GM12878 (cell line): ENCODE data around the gene RTN4. TPM values are rescaled to one million over a fixed set of nuclear protein-coding genes. Genes with fewer than 3 reads are reported as not detected.

ENCODE experiments used
- ATAC-seq: fragments of 200-7000 bp; cut with Tn5 transposase; 3 replicates; pipeline ENCODE4 v1.9.1; 2020; ENCODE audit warnings: mild to moderate bottlenecking, moderate library complexity
- BruUV-seq: library from RNA; stranded (reverse); fragments of 400-500 nt; replicated peaks from 2 replicates; lab custom pipeline; 2021; lab: Mats Ljungman, UMichigan
- CTCF ChIA-PET: fragments of 300-600 bp; sonication (Branson Sonifier 250); formaldehyde crosslinking; extraction: SDS; loops from one replicate; lab custom pipeline; 2021; ENCODE audit warnings: inconsistent platforms; lab: Yijun Ruan, JAX
- POLR2A ChIA-PET: fragments of 350-600 bp; formaldehyde crosslinking; extraction: SDS; loops from one replicate; lab custom pipeline; 2021; ENCODE audit warnings: inconsistent platforms; lab: Charles Lee
- RAD21 ChIA-PET: fragments of 300-600 bp; sonication (Branson Sonifier 250); formaldehyde crosslinking; loops from one replicate; lab custom pipeline; 2023; ENCODE audit warnings: antibody characterized with exemption; ENCODE audit not compliant: unreplicated experiment; lab: Charles Lee
- SMC1A ChIA-PET: fragments of 300-600 bp; sonication (Branson Sonifier 250); formaldehyde crosslinking; loops from one replicate; lab custom pipeline; 2023; ENCODE audit not compliant: unreplicated experiment, uncharacterized antibody; lab: Charles Lee
- DNase-seq: peaks from one replicate; pipeline ENCODE4 v3.0.0-alpha.2; 2011; ENCODE audit warnings: low read depth, low spot score
- FAIRE-seq: peaks from 3 replicates; lab custom pipeline; 2011; peaks lifted over from hg19 to GRCh38; lab: Jason Lieb, UNC
- H2AFZ ChIP-seq: 2 replicates; pipeline ENCODE4 v1.6.0; 2011; ENCODE audit warnings: low read depth, low read length, control low read depth; ENCODE audit not compliant: control insufficient read depth
- H3K27ac ChIP-seq: 2 replicates; pipeline ENCODE4 v1.5.1; 2011; ENCODE audit warnings: control low read depth; ENCODE audit not compliant: control insufficient read depth, insufficient read depth
- H3K27me3 ChIP-seq, 2 experiments: replicated peaks in 1 of 2; 2 replicates each; pipeline versions ENCODE4 v1.6.0 to v1.6.1; 2011; ENCODE audit warnings: low read length in 1 of 2; ENCODE audit not compliant: control insufficient read depth in 2 of 2, insufficient read depth in 2 of 2
- H3K36me3 ChIP-seq, 2 experiments: 2 replicates each; pipeline ENCODE4 v1.5.1; 2011; ENCODE audit warnings: low read length in 1 of 2; ENCODE audit not compliant: control insufficient read depth in 2 of 2, insufficient read depth in 2 of 2
- H3K4me1 ChIP-seq: 2 replicates; pipeline ENCODE4 v1.6.1; 2011; ENCODE audit warnings: mild to moderate bottlenecking, low read length, moderate library complexity, mixed read lengths; ENCODE audit not compliant: control insufficient read depth, insufficient read depth
- H3K4me2 ChIP-seq: 2 replicates; pipeline ENCODE4 v1.6.0; 2011; ENCODE audit warnings: control low read depth; ENCODE audit not compliant: control insufficient read depth, insufficient read depth
- H3K4me3 ChIP-seq: fragments of 200-600 bp; sonication (generic); 2 replicates; pipeline ENCODE4 v1.5.1; 2016
- H3K79me2 ChIP-seq: 2 replicates; pipeline ENCODE4 v1.6.0; 2011; ENCODE audit warnings: low read length; ENCODE audit not compliant: control insufficient read depth, insufficient read depth
- H3K9ac ChIP-seq: 2 replicates; pipeline ENCODE4 v1.8.0; 2011; ENCODE audit warnings: low read length, control low read depth, mixed read lengths; ENCODE audit not compliant: control insufficient read depth, insufficient read depth
- H3K9me3 ChIP-seq: replicated peaks from 3 replicates; pipeline ENCODE4 v1.5.1; 2011; ENCODE audit warnings: mild to moderate bottlenecking, low read length; ENCODE audit not compliant: control insufficient read depth, insufficient read depth
- H4K20me1 ChIP-seq: 2 replicates; pipeline ENCODE4 v1.6.0; 2011; ENCODE audit not compliant: control insufficient read depth, insufficient read depth
- CHD1 ChIP-seq: IDR thresholded peaks from 2 replicates; pipeline ENCODE4 v1.6.1; 2012; ENCODE audit warnings: low read depth, low read length, improper control_type of control experiment
- CREM ChIP-seq: IDR thresholded peaks from 2 replicates; pipeline ENCODE4 v1.6.1; 2014; ENCODE audit warnings: antibody characterized with exemption, low read depth
- EGR1 ChIP-seq, 2 experiments: IDR thresholded peaks; 1 replicate in 1 of 2; 2 replicates in 1 of 2; pipeline ENCODE4 v1.6.1; 2011 to 2012; ENCODE audit warnings: low read depth in 2 of 2, low read length in 2 of 2, borderline replicate concordance in 1 of 2, mild to moderate bottlenecking in 1 of 2, moderate library complexity in 1 of 2
- EP300 ChIP-seq, 2 experiments: fragments of 150-350 bp in 1 of 2; IDR thresholded peaks; 2 replicates each; pipeline ENCODE4 v1.6.1; 2011 to 2012; ENCODE audit warnings: low read depth in 2 of 2, low read length in 2 of 2, borderline replicate concordance in 1 of 2, improper control_type of control experiment in 1 of 2, inconsistent platforms in 1 of 2; ENCODE audit not compliant: control insufficient read depth in 1 of 2
- FOS ChIP-seq: IDR thresholded peaks from 3 replicates; pipeline ENCODE4 v1.6.1; 2011; ENCODE audit warnings: borderline replicate concordance; ENCODE audit not compliant: insufficient read length; ENCODE audit errors: extremely low read depth
- LARP7 ChIP-seq: fragments of 450-650 bp; IDR thresholded peaks from 2 replicates; pipeline ENCODE4 v1.6.1; 2017; ENCODE audit warnings: mild to moderate bottlenecking
- NR2C1 ChIP-seq: fragments of 450-650 bp; IDR thresholded peaks from 2 replicates; pipeline ENCODE4 v1.6.1; 2017; ENCODE audit warnings: antibody characterized with exemption, mild to moderate bottlenecking, moderate library complexity
- POLR2A ChIP-seq: IDR thresholded peaks from 2 replicates; pipeline ENCODE4 v1.6.1; 2011; ENCODE audit warnings: low read depth, mild to moderate bottlenecking, low read length
- POLR2AphosphoS5 ChIP-seq: IDR thresholded peaks from 2 replicates; pipeline ENCODE4 v1.6.1; 2011; ENCODE audit warnings: mild to moderate bottlenecking, low read length, inconsistent platforms
- RBBP5 ChIP-seq: fragments of 200-600 bp; sonication (generic); conservative IDR thresholded peaks from 2 replicates; pipeline ENCODE4 v1.6.1; 2016
- SP1 ChIP-seq: IDR thresholded peaks from one replicate; pipeline ENCODE4 v1.6.1; 2011; ENCODE audit warnings: low read depth, low read length
- USF1 ChIP-seq: IDR thresholded peaks from 2 replicates; pipeline ENCODE4 v1.6.1; 2011; ENCODE audit warnings: borderline replicate concordance, low read depth, mild to moderate bottlenecking, moderate library complexity, mixed read lengths, low read length; ENCODE audit not compliant: insufficient read depth; ENCODE audit errors: extremely low read length
- ZBTB11 ChIP-seq: fragments of 450-650 bp; formaldehyde crosslinking; IDR thresholded peaks from 2 replicates; pipeline ENCODE4 v1.5.0; 2022; ENCODE audit warnings: mild to moderate bottlenecking, missing genetic modification characterization
- ZNF24 ChIP-seq: fragments of 450-650 bp; IDR thresholded peaks from 2 replicates; pipeline ENCODE4 v1.6.1; 2017; ENCODE audit warnings: antibody characterized with exemption, mild to moderate bottlenecking
- ZNF687 ChIP-seq: fragments of 450-650 bp; IDR thresholded peaks from 2 replicates; pipeline ENCODE4 v1.6.1; 2017; ENCODE audit warnings: mild to moderate bottlenecking, moderate library complexity
- WGBS: methylation state at CpG from one replicate; pipeline ENCODE4 v1.1.6; 2016; ENCODE audit warnings: low lambda C conversion rate; ENCODE audit not compliant: insufficient replicate concordance, insufficient coverage; ENCODE audit errors: missing lambda C conversion rate; 5-methylcytosine and 5-hydroxymethylcytosine counted together
- in situ Hi-C: fragments of 300-500 bp; cut with MboI; formaldehyde crosslinking; loops from 9 replicates; pipeline ENCODE4 v1.14.3; 2018; ENCODE audit warnings: mixed read lengths
- intact Hi-C: fragments of 100-400 bp; cut with micrococcal nuclease; formaldehyde crosslinking; loops from one replicate; pipeline ENCODE4 v1.14.2; 2022; ENCODE audit not compliant: unreplicated experiment
- polyA plus RNA-seq, 11 experiments: library from polyadenylated mRNA; depleted of rRNA in 4 of 11; unstranded in 6 of 11; stranded (reverse) in 5 of 11; fragments of >200 nt; fragmentation: Nextera tagmentation in 4 of 11; fragmentation: Illumina TruSeq in 1 of 11; extraction: Ambion mirVana in 4 of 11; extraction: Trizol in 1 of 11; gene quantifications; 1 replicate in 1 of 11; 2 replicates in 10 of 11; pipeline versions ENCODE4 v1.2.1 to v1.2.3, GENCODE V29; 2011 to 2016; ENCODE audit warnings: inconsistent platforms in 2 of 11, missing spikeins in 2 of 11, low read depth in 1 of 11
- total RNA-seq, 4 experiments: library from RNA; depleted of rRNA in 3 of 4; stranded (reverse); fragments of >200 nt in 3 of 4; fragmentation: Illumina TruSeq in 1 of 4; extraction: Trizol in 1 of 4; gene quantifications; 2 replicates each; pipeline versions ENCODE4 v1.2.1 to v1.2.3, GENCODE V29; 2013 to 2021

RTN4 gene
- total and polyA plus RNA-seq, 10 of the 15 experiments (the other 5 are each of a cell fraction or from before 2014, with no cell fraction given) = 56.0 to 133 (median 83.3) TPM

GRCh38 chr2:54950811-54951210 lies 99.4 kb downstream of the RTN4 start (continued):
- no peak for TF ChIP-seq ZBTB11 (CRISPR knock-in tag)
- TF ChIP-seq FOS = no peak
- no peak for TF ChIP-seq CREM
- no peak for TF ChIP-seq EP300 (IDR thresholded peaks at IDR 0.05; ENCODE audit: borderline replicate concordance in 1 of 2, control insufficient read depth in 1 of 2, low read depth in 2 of 2, low read length in 2 of 2)
- TF ChIP-seq CHD1 = no peak
- TF ChIP-seq POLR2AphosphoS5 = no peak
- TF ChIP-seq LARP7 = no peak
- no peak for TF ChIP-seq NR2C1
- TF ChIP-seq EGR1 (IDR thresholded peaks at IDR 0.05; ENCODE audit: borderline replicate concordance in 1 of 2, low read depth in 2 of 2, low read length in 2 of 2) = no peak
- TF ChIP-seq SP1 = no peak
- TF ChIP-seq RBBP5 = no peak
- TF ChIP-seq, all 136 proteins: peak for 0

GRCh38 chr2:54949431-54949830 lies 100.8 kb downstream of the RTN4 start:
- intact Hi-C loops = no loop called here
- no peak overlapping the region for H3K4me2 ChIP-seq
- DNase-seq (no peak), ATAC-seq (no peak), FAIRE-seq (no peak)
- no peaks in the 10 kb centered on the region for H4K20me1 ChIP-seq
- ChIA-PET POLR2A (no interaction called here), CTCF (no interaction called here), SMC1A (interaction anchor here (0.9 to 2.1 kb wide), 2 partner anchors 22 to 50 kb away, joined by 4 read pairs; no protein-coding TSS in a partner anchor), RAD21 (no interaction called here)
- BruUV-seq = no TSS peak
- no peak overlapping the region for H2AFZ ChIP-seq
- H3K79me2 ChIP-seq = no peaks in the 10 kb centered on the region
- H3K4me1 ChIP-seq = peaks cover 7% of the 10 kb centered on the region
- in situ Hi-C loops = no loop called here
- TF ChIP-seq POLR2A = no peak
- TF ChIP-seq ZNF24 = no peak
- no peak for TF ChIP-seq USF1
- TF ChIP-seq ZNF687 = no peak
- no peak overlapping the region for H3K9ac ChIP-seq
- no peaks in the 10 kb centered on the region for H3K9me3 ChIP-seq
- H3K4me3 ChIP-seq = no peak overlapping the region
- no peaks in the 10 kb centered on the region for H3K27me3 ChIP-seq
- H3K36me3 ChIP-seq = no peaks in the 10 kb centered on the region
- H3K27ac ChIP-seq = no peak overlapping the region
- WGBS = 90% methylated on average over 6 of the region's 6 CpGs
